Measurements from ENCODE around the gene KLC4.

GRCh38 chr6:43077981-43078511, 18.6 kb downstream of the KLC4 start:
- TF ChIP-seq EZH2 (IDR thresholded peaks at IDR 0.05; ENCODE audit: insufficient read depth, poor library complexity, severe bottlenecking): no peak
- no peak for TF ChIP-seq EZH2phosphoT487 (IDR thresholded peaks at IDR 0.05; ENCODE audit: insufficient read depth, low read depth)
